DOHH2 (cell line): ENCODE measurements around the gene ARHGAP1.

ENCODE experiments used
- H3F3A ChIP-seq: fragments of 200-600 bp; sonication (generic), shearing (Covaris generic); 2 replicates; pipeline ENCODE4 v1.6.0; 2016; ENCODE audit warnings: antibody characterized with exemption, mild to moderate bottlenecking; ENCODE audit not compliant: control insufficient read depth, insufficient read depth
- H3K27ac ChIP-seq: fragments of 200-600 bp; sonication (generic); 2 replicates; pipeline ENCODE4 v1.5.1; 2014; ENCODE audit warnings: low read depth, mild to moderate bottlenecking, low read length, moderate library complexity
- H3K27me3 ChIP-seq: fragments of 200-600 bp; sonication (generic); 2 replicates; pipeline ENCODE4 v1.6.1; 2014; ENCODE audit warnings: mild to moderate bottlenecking, low read length, mixed read lengths; ENCODE audit not compliant: control insufficient read depth
- H3K36me3 ChIP-seq: fragments of 200-600 bp; sonication (generic); 2 replicates; pipeline ENCODE4 v1.6.1; 2014; ENCODE audit warnings: mild to moderate bottlenecking, low read length, moderate library complexity, mixed read lengths; ENCODE audit not compliant: control insufficient read depth
- H3K4me1 ChIP-seq: fragments of 200-600 bp; sonication (generic); 2 replicates; pipeline ENCODE4 v1.6.1; 2014; ENCODE audit warnings: mild to moderate bottlenecking, low read length, mixed read lengths; ENCODE audit not compliant: control insufficient read depth
- H3K4me2 ChIP-seq: fragments of 200-600 bp; sonication (generic); 2 replicates; pipeline ENCODE4 v1.6.0; 2014; ENCODE audit warnings: mild to moderate bottlenecking, low read length, moderate library complexity
- H3K4me3 ChIP-seq: fragments of 200-600 bp; sonication (generic); 2 replicates; pipeline ENCODE4 v1.5.1; 2014; ENCODE audit warnings: mild to moderate bottlenecking, low read length, mixed read lengths
- H3K79me2 ChIP-seq: fragments of 200-600 bp; sonication (generic); 2 replicates; pipeline ENCODE4 v1.6.1; 2014; ENCODE audit warnings: mild to moderate bottlenecking, low read length, mixed read lengths; ENCODE audit not compliant: control insufficient read depth
- H3K9me2 ChIP-seq: fragments of 200-600 bp; sonication (generic); replicated peaks from 2 replicates; pipeline ENCODE4 v1.6.1; 2014; ENCODE audit warnings: mild to moderate bottlenecking, low read length, mixed read lengths; ENCODE audit not compliant: control insufficient read depth
- H3K9me3 ChIP-seq: fragments of 200-600 bp; sonication (generic); 2 replicates; pipeline ENCODE4 v1.6.1; 2014; ENCODE audit warnings: antibody characterized with exemption, low read length, mixed read lengths; ENCODE audit not compliant: control insufficient read depth, insufficient read depth
- H4K20me1 ChIP-seq: fragments of 200-600 bp; sonication (generic); 2 replicates; pipeline ENCODE4 v1.6.0; 2014; ENCODE audit warnings: low read depth, mild to moderate bottlenecking, antibody characterized with exemption, low read length, moderate library complexity; ENCODE audit not compliant: control insufficient read depth, insufficient read depth
- EZH2phosphoT487 ChIP-seq: fragments of 200-600 bp; sonication (generic); IDR thresholded peaks from 2 replicates; pipeline ENCODE4 v1.6.1; 2017; ENCODE audit warnings: borderline replicate concordance, mild to moderate bottlenecking, antibody characterized with exemption, low read length, moderate library complexity, mixed read lengths
- TF ChIP-seq, protein P1 (sequence below): fragments of 200-600 bp; sonication (generic); IDR thresholded peaks from one replicate; pipeline ENCODE4 v1.5.1; 2014; ENCODE audit warnings: antibody characterized with exemption, mild to moderate bottlenecking, low read depth, low read length; ENCODE audit not compliant: poor library complexity, severe bottlenecking

ARHGAP1 gene

DNA sequence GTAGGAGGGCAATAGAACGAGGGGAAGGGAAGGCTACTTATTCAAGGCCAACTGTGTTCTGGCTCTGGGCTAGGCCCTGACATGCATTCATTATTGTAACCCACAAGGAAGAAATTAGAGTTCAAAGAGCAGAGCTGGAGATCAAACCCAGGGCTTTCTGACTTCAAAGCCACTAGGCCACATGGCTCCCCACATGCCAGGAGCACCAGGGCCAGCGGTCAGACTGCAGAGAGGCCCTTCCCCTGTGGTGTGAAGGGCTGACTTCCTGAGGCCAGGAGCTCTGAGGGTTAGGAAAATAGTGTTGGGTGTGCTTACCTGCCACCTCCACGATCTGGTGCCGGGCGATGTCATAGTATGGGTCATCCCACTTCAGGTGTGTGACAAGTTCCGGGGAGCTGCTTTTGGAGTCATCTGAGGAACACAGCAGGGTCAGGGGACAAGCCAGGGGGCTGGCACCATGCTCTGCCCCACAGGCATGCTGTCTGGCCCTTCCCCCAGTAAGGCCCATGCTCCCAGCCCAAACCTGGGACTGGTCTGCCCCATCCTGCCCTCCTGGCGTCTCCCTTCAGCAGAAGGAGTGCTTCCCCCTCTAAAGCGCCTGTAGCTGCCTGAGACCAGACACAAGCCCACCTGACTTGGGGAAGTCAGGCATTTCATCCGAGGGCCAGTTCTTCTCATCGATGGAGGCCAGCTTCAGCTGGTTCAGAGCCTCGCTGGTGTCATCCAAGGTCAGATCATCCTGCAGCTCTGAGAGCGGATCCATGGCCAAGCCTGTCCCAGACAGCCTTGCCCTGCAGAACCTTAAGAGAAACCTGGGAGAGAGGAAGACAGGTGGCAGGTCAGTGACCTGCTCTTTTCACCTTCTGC lies 4.8 kb downstream of the ARHGAP1 start:
- Histone ChIP-seq H3K4me2 (no peak overlapping the region), H3K9me2 (no peaks in the 10 kb centered on the region), H3K79me2 (peaks cover 25% of the 10 kb centered on the region), H3K9me3 (no peaks in the 10 kb centered on the region), H3K27me3 (no peaks in the 10 kb centered on the region), H3K4me3 (no peak overlapping the region), H4K20me1 (no peaks in the 10 kb centered on the region; the same call in 1 of the 2 replicates), H3K36me3 (peaks cover 23% of the 10 kb centered on the region), H3K27ac (no peak overlapping the region), H3K4me1 (peaks cover 13% of the 10 kb centered on the region), H3F3A (no peaks in the 10 kb centered on the region)
- TF ChIP-seq, protein P1, sequence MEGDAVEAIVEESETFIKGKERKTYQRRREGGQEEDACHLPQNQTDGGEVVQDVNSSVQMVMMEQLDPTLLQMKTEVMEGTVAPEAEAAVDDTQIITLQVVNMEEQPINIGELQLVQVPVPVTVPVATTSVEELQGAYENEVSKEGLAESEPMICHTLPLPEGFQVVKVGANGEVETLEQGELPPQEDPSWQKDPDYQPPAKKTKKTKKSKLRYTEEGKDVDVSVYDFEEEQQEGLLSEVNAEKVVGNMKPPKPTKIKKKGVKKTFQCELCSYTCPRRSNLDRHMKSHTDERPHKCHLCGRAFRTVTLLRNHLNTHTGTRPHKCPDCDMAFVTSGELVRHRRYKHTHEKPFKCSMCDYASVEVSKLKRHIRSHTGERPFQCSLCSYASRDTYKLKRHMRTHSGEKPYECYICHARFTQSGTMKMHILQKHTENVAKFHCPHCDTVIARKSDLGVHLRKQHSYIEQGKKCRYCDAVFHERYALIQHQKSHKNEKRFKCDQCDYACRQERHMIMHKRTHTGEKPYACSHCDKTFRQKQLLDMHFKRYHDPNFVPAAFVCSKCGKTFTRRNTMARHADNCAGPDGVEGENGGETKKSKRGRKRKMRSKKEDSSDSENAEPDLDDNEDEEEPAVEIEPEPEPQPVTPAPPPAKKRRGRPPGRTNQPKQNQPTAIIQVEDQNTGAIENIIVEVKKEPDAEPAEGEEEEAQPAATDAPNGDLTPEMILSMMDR: no peak
- no peak for TF ChIP-seq EZH2phosphoT487

DNA sequence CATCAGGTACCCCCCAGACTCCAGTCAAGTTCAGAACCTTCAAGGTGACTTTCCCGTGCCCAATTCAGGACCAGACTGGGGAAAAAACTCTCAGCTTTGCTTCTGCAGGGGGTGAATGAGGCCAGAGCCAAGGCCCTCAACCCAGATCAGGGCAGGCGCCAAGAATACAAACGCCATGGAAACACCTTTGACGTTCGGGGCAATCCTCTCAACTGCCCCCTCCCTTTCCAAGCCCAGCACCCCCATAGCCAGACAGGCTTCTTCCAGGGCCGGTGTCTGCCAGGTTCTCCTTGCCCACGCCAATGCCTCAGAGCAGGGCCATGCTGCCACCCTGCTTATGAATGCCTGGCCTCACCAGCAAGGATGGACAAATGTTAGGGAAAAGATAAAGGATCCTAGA lies 5.8 kb downstream of the ARHGAP1 start:
- TF ChIP-seq, protein P1: no peak
- TF ChIP-seq EZH2phosphoT487: no peak
- Histone ChIP-seq H3K27me3 (no peaks in the 10 kb centered on the region), H3K36me3 (peaks cover 23% of the 10 kb centered on the region), H3K4me2 (no peak overlapping the region), H3K79me2 (peaks cover 18% of the 10 kb centered on the region), H3K9me3 (no peaks in the 10 kb centered on the region), H3F3A (no peaks in the 10 kb centered on the region), H3K4me3 (no peak overlapping the region), H4K20me1 (no peaks in the 10 kb centered on the region; the same call in 1 of the 2 replicates), H3K9me2 (no peaks in the 10 kb centered on the region), H3K4me1 (peaks cover 10% of the 10 kb centered on the region), H3K27ac (no peak overlapping the region)

DNA sequence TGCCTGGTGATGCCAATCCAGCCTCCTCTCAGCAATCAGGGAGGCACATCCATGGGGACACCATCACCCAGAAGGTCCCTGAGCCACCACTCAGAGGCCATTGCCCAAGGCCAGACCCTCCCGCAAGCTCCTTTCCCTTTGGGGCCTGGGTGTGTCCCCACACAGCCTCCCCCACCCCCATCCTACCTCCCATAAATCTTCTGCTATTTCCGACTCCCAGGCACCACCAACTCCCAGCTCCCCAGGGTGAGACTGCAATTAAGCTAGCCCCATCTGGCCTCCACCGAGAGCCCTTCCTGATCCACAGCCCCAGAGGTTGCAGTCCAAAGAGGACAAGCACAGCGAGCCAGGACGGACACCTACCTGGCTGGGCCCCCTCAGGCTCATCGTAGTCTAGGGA lies 6.3 kb downstream of the ARHGAP1 start:
- no peak overlapping the region for H3K27ac ChIP-seq
- H3K4me1 ChIP-seq: peaks cover 5% of the 10 kb centered on the region
- H3K4me2 ChIP-seq: no peak overlapping the region
- peaks cover 23% of the 10 kb centered on the region for H3K36me3 ChIP-seq
- H3K9me3 ChIP-seq: no peaks in the 10 kb centered on the region
- H3K27me3 ChIP-seq: no peaks in the 10 kb centered on the region
- H3F3A ChIP-seq: no peaks in the 10 kb centered on the region
- no peaks in the 10 kb centered on the region for H3K9me2 ChIP-seq
- no peak overlapping the region for H3K4me3 ChIP-seq
- no peak for TF ChIP-seq EZH2phosphoT487
- TF ChIP-seq, protein P1: no peak
- no peaks in the 10 kb centered on the region; the same call in 1 of the 2 replicates for H4K20me1 ChIP-seq
- peaks cover 13% of the 10 kb centered on the region for H3K79me2 ChIP-seq
